GM10266 (cell line): ENCODE results near the gene SHTN1.

Experiments used
- DNase-seq: peaks from one replicate; pipeline ENCODE4 v3.0.0; 2012; ENCODE audit errors: extremely low spot score
- CTCF ChIP-seq: IDR thresholded peaks from 2 replicates; pipeline ENCODE4 v1.5.1; 2012; ENCODE audit warnings: mild to moderate bottlenecking, low read depth; ENCODE audit not compliant: control insufficient read depth, insufficient read depth; ENCODE audit errors: missing control alignments

SHTN1 gene

GRCh38 chr10:116864436-116864835, 140.6 kb downstream of the SHTN1 start:
- DNase-seq: no peak
- TF ChIP-seq CTCF: no peak

- TF ChIP-seq CTCF: no peak
- no peak for DNase-seq
Observed at GRCh38 chr10:116861796-116862195, 143.2 kb downstream of the SHTN1 start.

- no peak for DNase-seq
- TF ChIP-seq CTCF: no peak
Observed at GRCh38 chr10:116857156-116857555, 147.8 kb downstream of the SHTN1 start.

- TF ChIP-seq CTCF: no peak
- DNase-seq: no peak
Observed at GRCh38 chr10:116853701-116854100, 151.3 kb downstream of the SHTN1 start.

- DNase-seq: no peak
- no peak for TF ChIP-seq CTCF
Observed at GRCh38 chr10:116853287-116853686, 151.7 kb downstream of the SHTN1 start.

GRCh38 chr10:116852246-116852645, 152.7 kb downstream of the SHTN1 start:
- TF ChIP-seq CTCF: no peak
- DNase-seq: no peak

GRCh38 chr10:116850058-116850611, 154.9 kb downstream of the SHTN1 start:
- no peak for DNase-seq
- TF ChIP-seq CTCF: no peak
